Measurements from ENCODE around the gene ATP11A.

The ATP11A gene

DNA sequence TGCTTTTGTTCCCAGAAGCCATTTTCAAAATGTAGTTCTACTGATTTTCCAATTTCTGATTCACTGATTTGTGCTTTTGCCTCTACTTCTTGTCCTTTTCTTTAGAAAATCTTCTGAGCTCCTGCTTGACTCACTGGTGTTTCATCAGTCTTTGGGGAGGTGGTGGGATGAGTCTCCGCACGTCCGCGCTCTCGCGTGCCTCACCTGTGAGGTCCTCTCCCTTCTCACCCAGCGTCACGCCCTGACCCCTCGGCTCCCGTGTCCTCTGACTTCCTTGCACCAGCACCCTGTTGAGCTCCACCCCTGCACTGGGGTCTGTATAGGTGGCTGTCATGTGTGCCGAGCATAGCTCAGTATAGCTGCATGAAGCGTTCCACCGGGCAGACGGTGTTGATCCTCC, 226.5 kb downstream of the ATP11A start:
- no peak for DNase-seq

DNA sequence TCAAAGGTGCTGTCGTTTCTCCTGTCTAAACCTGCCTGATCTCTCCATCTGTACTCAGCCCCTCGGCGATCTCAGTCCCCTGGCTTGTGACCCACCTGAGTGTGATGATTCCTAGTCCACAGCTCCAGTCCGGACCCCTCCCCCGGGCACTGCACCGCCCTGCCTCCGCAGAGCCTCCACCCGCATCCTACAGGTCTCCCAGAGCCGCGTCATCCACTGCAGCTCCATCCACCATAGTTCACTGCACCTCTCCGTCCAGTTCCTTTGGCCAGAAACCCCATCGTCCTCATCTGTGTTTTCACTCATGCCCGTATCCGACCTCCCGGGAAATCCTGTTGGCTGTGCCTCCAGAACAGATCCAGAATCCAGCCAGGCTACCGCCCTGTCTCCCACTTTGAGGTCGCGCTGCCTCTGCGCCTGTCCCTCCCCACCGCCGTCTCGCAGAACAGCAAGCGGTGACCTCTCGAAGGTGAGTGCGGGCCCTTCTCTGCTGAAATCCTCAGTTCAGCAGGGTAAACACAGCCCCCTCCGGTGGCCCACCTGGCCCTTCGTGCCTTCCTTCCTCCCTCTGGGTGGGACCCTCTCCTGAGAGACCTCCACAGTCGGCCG, 227.3 kb downstream of the ATP11A start:
- no peak for DNase-seq

DNA sequence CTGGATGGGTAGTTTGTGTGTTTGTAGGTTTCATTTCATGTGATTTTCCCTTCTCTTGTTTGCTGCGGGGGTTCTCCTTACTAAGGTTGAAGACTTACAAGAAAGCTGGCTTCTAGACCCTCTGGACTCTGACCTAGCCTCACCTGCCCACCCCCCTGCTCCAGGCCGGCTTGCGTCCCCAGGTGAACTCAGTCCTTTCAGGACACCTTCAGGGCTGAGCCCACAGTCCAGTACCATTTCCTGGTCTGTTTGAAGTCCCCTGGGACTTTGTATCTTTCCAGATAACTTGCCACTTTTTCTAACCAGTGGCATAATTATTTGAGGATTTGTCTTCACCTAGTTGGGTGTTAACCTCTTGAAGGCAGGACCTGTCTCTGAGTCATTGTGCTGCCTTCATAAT, 227.9 kb downstream of the ATP11A start:
- DNase-seq: no peak

DNA sequence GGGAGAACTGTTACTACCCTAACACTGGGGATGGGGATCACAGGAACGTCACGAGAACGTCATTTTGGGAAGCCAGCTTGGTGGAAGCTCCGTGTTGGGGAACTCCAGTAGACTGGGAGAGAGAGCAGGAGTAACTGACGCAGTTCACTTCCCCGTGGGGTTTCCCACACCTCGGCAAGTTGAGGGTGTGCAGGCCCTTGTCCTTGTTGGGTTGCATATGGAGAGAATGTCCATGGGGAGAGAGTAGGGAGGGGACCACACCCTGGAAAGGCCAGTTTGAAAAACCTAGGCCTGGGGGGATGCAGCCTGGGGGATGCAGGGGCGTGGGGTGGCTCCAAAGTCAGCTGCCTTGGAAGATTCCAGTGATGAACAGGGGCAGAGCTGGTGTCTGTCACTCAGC, 228.4 kb downstream of the ATP11A start:
- no peak for DNase-seq

DNA sequence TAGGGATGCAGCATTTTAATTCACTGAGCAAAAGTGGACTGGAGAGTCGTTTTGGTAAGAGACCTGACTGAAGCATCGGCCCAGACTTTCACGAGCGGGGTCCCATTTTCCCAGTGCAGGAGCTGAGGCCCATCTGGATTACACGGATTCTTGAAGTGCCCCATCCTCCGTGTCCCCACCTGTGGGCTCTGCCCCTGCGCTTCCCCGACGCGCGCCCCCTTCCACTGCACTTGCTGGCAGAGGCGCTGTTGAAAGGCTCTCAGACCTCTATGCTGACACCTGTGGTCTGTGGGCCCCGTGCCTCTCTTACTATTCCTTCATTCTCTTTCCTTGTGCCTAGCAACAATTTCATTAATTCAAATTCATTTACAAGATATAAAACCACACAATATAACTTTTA, 228.9 kb downstream of the ATP11A start:
- DNase-seq: no peak

DNA sequence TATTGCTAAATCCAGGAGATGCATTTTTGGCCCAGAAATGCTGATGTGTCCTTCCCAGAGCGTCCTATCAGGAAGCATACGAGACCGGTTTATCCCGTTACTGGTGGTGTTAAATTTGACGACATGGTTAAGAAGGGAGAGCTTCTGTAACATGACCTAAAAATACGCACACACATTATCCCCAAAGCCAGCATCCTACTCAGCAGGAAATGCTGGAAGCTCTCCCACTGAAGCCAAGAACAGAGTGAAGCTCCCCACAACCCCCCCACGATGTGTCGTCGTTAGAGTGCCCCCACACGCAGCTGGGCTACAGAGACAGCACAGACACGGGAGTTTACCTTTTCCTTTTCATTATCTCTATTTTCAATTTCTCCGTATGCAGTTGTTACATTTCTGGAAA, 234.1 kb downstream of the ATP11A start:
- DNase-seq: no peak

DNA sequence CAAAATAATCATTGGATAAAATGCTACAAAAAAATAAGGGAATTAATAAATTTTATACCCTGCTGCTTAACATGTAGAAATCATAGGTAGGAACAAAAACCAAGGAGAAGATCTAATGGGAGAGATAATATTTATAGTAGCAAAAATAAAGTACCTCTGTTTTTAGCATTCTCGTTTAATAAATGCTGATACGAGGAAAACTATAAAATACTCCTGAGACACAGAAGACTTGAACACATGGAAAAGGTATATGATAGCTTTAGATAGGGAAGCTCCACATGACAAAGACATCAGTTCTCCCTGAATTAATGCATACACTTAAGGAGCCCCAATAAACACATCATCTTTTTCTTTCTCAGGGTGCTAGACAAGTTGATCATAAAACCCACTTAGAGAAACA, 234.5 kb downstream of the ATP11A start:
- DNase-seq: no peak

DNA sequence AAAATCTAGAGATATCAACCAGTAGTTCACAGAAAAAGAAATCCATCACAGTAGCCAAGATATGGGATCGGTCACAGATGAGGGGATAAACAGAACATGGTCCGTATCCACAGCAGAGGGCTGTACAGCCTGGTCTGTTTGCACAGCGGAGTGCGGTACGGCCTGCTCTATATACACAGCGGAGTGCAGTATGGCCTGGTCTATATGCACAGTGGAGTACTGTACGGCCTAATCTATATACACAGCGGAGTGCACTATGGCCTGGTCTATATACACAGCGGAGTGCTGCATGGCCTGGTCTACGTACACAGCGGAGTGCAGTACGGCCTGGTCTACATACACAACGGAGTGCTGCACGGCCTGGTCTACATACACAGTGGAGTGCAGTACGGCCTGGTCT, 236.2 kb downstream of the ATP11A start:
- DNase-seq: no peak

DNA sequence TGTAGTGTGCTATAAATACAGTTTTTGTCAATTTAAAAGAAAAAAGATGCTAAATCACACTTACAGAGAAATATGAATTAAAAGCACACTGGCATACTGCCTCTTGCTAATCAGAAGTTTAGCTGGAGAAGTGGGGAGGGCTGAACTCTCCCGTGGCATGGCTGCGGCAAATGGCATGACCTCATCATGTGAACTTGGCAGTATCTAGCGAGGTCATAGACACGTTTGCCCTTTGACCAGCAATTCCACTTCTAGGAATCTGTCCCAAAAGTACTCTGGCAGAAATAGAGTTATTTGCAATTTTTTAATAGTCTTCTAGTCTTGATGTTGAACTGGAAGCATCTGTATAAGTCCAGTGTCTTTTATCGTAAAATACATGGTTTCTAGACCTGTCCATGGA, 237.2 kb downstream of the ATP11A start:
- DNase-seq: no peak

DNA sequence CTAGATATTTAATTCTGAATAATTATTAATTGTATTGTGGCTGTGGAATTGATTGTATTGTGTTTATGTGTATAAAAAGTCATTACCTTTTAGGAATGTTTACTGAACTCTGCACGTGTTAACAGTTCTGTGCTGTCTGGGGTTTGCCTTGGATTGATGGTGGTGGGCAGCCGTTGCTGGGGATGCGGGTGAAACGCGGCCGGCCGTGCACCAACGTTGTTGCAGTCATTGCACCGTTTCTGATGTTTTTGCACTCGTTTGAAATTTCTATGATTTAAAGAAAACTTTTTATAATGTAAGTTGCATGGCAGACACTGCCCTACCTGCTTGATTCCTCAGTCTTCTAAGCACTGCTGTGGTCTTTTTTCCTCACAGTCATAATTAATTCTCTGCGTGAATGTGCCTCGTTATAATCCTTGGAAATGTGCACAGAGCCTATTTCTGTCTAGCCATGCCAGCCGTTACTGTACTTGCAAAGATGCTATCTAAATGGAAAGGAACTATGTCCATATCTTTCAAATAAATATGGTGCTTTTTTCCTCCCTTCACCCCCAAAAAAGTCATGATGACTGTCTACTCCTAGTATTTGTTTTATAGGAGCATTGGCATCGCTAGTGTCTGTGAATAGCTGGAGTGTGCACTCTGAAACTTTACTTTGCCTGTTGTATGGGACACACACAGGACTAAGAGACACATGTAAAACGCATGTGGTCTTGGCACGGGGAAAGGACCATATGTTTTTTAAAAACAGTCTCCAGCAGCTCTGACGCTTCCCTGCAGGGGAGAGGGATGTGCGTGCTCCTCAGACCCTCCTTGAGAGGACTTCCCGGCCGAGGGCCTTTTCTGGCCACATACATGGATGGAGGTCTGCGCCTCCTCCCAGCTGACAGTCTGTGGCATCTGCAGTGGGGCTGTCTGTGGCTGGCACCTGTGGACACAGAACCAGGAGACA, 238.5 kb downstream of the ATP11A start:
- no peak for DNase-seq

DNA sequence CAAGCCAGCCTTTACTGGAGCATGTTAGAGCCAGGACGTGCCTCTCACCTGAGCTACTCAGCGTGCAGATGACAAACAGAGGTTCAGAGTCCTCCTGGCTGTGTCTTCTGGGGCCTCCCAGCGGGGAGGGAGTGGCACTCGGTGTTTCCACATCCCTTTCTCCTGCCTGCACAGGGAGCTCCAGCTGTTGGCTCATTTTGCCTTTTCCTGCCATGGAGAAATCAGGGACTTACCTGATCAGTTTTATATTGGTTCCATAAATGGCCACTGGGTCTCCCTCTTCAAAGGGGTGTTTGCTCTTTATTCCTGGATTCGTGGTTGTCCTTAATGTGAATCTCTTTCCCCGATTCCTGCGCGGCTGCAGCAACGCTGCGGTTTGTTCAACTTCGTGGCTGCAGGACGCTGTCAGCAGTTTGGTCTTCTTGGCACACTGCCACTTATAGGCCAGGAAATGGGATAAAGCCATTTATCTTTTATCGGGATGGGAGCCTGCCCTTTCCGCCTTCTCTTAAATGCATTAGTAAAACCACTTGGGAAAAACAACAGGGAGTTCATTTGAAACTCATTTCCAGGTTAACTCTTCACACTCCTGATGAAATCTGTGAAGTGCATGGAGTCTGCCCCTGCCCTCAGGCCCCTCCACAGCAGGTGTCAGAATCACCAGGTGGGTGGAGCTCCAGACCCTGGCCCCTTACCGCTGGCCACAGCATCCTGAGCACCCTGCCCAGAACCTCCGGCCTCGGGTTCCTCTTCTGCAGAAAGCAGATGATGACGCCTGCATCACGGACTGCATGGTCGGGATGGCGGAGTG, 239.3 kb downstream of the ATP11A start:
- no peak for DNase-seq

DNA sequence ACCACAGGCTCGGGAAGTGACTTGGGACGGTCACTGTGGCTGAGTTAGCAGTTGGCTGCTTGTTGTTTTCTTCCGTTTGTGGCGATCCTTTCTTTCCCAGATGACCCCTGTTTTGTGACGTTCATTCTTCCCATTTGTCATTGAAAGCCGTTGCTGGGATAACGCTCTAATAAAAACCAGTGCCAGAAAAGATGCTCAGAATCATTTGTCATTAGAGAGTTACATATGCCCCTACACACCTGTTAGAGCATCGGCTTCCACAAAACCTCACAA, 239.9 kb downstream of the ATP11A start:
- DNase-seq: no peak

DNA sequence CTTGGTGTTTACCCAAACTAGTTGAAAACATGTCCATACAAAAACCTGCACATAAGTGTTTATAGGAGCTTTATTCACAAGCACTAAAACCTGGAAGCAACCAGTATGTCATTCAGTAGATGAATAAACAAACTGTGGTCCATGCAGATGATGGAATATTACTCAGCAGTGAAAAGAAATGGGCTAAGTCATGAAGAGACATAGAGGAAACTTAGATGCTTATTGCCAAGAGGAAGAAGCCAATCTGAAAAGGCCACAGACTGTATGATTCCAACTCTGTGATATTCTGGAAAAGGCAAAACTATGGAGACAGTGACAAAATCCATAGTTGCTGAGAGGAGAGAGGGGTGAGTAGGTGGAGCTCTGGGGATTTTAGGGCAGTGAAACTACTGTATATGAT, 240.4 kb downstream of the ATP11A start:
- no peak for DNase-seq

DNA sequence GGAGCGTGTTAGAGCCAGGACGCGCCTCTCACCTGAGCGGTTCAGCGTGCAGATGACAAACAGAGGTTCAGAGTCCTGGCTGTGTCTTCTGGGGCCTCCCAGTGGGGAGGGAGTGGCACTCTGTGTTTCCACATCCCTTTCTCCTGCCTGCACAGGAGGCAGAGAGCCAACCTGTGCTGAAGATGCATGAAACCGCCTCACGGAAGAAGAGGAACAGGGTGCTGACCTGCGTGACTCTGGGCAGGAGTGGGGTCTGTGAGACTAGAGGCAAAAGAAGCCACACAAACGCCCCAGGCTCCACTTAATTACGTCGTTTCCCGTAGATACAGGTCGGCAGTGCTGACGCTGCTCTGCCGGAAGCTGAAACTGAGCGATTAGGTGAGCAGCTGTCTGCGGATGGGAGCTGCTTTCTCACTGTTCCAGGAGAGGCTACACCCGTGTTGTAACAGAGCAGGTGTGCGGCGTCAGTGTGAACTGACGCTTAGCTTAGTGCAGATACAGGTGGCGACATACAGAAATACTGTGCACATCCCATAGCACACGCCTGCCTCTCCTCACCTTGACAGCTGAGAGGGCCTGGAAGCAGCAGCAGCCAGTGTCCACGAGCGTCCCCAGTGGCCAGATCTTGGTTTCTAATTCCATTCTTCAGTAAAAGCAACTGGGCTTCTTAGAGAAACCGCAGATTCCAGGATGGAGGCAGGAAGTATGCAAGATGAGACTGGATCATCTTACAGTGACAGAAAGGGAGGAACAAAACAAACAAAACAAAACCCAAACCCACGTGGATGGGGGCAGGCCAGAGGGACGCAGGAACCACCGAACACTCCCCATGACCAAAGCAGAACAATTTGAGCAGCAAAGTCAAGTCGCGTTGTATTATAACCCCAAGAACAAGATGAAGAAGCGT, 241.4 kb downstream of the ATP11A start:
- peak; percentile 88 for DNase-seq

DNA sequence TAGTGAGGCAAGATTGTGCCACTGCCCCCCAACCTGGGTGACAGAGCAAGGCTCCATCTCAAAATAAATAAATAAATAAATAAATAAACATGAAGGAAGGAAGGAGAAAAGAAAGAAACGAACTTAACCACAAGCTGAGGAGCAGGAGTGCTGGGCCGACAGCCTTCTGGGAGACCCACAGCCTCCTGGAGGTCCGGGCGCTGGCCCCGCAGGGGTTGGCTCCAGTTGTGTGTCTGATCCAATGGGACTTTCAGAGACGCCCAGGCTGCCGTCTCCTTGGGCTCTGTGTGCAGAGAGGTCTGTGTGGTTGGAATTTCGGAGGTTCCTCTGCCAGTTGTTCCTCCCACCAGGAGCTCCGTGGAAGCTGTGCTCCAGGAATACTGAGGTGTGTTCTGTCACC, 243.1 kb downstream of the ATP11A start:
- DNase-seq: peak; percentile 42

DNA sequence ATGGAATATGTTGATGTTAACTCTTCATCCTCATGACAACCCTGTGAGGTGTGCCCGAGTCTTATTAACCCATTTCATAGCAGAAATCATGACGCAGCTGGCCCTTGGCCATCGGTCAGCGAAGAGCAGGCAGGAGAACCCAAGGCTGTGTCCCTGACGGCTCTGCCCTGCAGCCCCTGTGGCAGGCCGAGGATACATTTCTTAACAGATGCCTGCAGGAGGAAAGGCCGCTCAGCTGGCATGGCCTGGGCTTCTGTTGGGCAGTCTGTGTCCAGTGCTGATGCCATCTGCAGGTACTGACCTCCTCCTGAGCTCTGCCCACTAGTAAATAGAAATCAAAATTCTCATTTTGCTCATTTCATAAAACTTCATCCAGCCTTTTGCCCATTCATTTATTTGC, 243.8 kb downstream of the ATP11A start:
- DNase-seq: no peak

DNA sequence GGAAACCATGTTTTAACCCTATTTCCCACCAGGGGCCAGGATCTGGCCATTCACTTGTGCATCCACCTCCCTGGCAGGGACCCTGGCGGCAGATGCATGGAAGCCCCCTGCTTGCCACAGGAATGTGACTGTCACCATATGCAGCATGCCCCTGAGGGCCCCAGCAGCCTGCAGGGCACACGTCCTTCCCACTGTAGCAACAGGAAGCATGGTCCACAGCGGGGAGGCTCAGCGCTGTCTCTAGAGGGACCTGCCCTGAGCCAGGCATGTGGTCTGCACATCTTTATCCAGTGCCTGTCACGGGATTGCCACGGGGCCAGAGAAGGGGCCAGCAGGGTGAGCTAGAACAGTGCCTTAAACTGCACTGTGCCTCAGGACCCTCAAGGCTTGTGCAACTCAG, 244.2 kb downstream of the ATP11A start:
- peak; percentile 52 for DNase-seq

Data from islet precursor cell (in vitro differentiated cells).